ENCODE results near the gene EML1.
"Not testable (repeated sequence)": the region's sequence is repeated elsewhere in the genome, so short reads cannot be mapped to it uniquely, and the experiment has no call there.

The EML1 gene

GRCh38 chr14:99938376-99938775, 145.2 kb downstream of the EML1 start:
- DNase-seq (ENCODE audit: low spot score) = no peak

GRCh38 chr14:99938896-99939295, 145.7 kb downstream of the EML1 start:
- no peak for DNase-seq (ENCODE audit: low spot score)

DNA sequence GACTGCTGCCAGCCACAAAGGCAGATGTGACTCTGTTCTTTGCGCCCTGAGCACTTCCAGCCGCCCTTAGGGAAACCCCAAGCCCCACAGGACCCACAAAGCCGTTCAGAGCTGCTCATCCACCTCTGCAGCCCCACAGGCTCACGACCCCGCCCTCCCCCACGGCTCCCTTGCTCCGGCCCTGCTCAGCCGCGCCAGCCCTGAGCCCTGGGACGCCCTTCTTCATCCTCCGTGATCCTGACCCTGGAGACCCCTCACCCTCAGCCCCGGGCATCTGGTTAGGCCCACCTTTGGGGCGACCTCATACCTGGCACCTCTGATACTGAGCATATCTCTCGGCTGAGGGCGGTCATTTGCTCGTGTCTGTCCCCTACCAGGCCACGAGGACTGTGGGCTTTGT, 146.2 kb downstream of the EML1 start:
- no peak for DNase-seq (ENCODE audit: low spot score)

- no peak for DNase-seq (ENCODE audit: low spot score)
Measured at GRCh38 chr14:99940064-99940463, 146.9 kb downstream of the EML1 start.

- DNase-seq (ENCODE audit: low spot score) = no peak
Measured at GRCh38 chr14:99941211-99941610, 148.0 kb downstream of the EML1 start.

- no peak for DNase-seq (ENCODE audit: low spot score)
Measured at GRCh38 chr14:99943620-99944019, 150.4 kb downstream of the EML1 start.

DNA sequence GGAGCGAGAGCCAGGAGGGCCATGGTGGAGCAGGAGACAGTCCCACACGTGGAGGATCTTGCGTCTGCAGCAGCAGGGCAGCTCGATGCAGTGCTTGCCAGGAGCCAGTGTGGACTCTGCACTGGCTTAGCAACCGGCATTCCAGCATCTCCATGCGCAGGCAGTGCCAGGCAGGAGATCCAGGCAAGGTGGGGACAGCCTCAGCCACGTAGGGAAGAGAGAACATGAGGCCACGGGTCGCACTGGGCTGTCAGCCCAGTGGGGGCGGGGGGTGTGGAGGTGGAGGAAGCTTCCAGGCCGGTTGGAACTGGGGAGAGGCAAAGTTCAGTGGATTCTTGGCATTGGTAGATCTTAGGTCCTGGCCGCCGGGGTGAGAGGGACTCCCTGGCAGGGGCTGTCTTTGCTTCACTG, 151.0 kb downstream of the EML1 start:
- no peak for DNase-seq (ENCODE audit: low spot score)

GRCh38 chr14:99945732-99946651, 152.8 kb downstream of the EML1 start:
- DNase-seq (ENCODE audit: low spot score) = no peak

DNA sequence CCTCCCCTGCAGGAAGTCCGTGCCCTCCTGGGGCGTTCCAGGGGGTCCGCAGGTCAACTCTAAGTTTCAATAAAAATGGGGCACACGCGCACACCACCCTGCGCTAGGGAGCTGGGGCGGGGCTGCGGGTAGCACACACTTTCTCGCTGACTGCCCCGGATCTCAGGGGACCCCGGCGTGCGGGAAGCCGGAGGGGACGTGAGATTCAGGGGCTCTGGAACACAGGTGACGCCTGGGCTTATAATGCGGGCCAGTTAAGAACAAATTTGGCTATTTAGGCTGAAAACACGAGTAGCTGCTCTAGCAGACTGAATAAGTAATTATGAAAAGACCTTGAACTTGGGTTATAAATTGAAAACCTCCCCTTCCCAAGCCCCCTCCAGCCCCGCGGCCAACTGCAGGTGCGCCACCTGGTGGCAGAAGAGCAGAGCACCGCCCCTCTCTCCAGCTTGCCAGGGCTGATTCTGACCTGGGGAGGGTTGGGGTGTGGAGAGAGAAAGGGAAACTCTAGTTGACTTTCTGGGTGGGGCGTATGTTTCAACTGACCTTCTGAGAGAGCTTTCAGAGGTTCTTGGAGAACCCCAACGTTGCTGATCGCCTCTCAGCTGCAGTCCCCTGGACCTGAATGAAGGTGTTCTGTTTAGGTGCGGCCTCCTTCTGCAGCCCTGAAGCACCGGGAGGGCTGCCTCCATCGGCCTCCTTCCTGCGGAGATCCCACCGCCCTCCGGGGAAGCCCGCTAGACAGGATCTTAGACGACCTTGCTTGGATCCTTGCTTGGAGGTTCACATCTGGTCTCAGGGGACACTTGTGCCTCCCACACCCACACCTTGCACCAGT, 153.7 kb downstream of the EML1 start:
- DNase-seq (ENCODE audit: low spot score) = peak; percentile 32

DNA sequence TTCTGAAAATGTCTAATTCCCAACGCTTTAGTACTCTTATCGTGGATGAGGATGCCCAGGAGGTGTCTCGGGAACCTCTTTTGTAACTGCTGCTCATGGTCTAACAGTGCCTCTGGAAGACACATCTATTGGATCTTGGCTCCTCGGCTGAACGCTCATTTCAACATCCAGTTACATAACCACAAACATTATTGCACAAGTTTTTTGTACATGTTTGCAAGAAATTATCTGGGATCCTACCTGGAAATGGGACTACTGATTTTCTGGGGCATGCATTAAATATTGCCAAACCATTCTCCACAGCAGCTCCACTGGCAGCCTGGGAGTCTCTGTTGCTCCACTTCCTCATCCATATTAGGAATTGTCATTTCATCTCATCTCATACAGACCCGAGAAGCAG, 154.5 kb downstream of the EML1 start:
- DNase-seq (ENCODE audit: low spot score) = no peak

DNA sequence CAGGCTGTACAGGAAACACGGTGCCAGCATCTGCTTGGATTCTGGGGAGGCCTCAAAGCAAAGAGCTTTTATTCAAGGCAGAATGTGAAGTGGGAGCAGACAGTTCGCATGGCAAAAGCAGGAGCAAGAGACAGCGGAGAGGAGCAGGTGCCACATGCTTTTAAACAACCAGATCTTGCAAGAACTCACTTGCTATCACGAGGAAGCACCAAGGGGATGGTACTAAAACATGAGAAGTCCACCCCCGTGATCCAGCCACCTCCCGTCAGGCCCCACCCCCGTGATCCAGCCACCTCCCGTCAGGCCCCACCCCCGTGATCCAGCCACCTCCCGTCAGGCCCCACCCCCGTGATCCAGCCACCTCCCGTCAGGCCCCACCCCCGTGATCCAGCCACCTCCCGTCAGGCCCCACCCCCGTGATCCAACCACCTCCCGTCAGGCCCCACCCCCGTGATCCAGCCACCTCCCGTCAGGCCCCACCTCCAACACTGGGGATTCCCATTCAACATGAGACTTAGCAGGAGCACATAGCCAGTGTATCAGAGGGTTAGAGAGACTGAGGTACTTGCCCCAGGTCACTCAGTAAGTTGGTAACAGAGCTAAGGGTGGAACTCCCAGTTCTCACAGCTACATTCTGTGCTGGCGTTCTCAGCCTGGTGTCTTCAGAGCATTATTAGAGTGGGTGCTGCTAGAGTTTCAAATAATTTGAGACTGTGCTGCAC, 156.0 kb downstream of the EML1 start:
- DNase-seq (ENCODE audit: low spot score) = not testable (repeated sequence)

- DNase-seq (ENCODE audit: low spot score) = no peak
Measured at GRCh38 chr14:99950181-99950580, 157.0 kb downstream of the EML1 start.

DNA sequence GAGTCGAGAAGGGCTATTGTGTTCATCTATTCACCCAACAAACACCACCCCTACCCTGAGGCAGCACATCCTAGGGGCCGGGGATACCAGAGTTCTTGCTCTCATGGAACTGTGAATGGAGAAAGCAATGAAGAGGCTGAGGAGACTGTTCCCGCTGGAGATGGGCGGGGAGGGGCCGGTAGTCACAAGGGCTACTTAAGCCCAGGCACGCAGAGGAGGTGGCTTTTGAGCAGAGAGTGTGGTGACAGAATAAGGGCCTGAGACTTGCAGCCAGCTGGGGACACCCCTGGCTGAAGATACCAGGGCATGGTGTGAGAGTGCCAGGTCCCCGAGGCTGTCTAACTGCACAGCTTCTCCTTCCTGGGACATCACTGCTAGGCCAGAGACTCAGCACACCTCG, 157.9 kb downstream of the EML1 start:
- no peak for DNase-seq (ENCODE audit: low spot score)

GRCh38 chr14:99952039-99952438, 158.8 kb downstream of the EML1 start:
- DNase-seq (ENCODE audit: low spot score) = no peak

DNA sequence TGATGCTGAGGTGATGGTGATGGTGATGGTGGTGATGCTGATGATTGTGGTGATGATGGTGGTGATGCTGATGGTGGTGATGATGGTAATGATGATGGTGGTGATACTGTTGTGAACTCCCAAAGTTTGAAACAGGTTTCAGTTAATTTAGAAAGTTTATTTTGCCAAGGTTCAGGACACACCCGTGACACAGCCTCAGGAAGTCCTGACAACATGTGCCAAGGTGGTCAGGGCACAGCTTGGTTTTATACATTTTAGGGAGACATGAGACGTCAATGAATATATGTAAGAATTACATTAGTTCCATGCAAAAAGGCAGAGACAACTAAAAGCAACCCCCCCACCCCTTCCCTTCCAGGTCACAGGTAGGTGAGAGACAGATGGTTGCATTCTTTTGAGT, 159.2 kb downstream of the EML1 start:
- DNase-seq (ENCODE audit: low spot score) = no peak

DNA sequence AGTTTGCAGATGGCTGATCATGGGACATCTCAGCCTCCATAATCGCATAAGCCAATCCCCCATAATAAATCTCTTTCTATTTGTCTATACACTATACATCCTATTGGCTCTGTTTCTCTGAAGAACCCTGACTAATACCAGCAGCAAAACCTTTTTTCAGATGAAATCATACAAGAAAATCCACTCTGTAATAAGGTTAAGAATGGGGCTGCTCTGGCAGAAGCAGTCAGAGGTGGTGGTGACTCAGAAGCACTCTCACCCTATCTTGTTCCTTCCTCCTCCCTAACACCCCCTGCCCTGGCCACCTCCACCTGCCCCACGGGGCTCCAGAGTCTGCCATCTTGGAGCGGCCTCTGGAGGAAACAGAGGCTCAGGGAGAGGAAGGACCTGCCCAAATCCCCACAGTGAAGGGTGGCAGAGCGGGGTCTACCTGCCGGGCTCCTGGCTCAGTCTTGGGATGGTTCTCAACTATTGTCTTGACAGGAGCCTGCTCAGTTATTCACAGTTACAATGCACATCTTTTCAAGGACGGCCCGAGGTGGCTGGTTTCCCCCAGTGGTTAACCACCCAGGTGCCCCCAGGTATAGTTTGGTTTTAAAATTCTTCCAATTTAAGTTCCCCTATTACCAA, 162.7 kb downstream of the EML1 start:
- no peak for DNase-seq (ENCODE audit: low spot score)

GRCh38 chr14:99958380-99958779, 165.2 kb downstream of the EML1 start:
- DNase-seq (ENCODE audit: low spot score) = no peak

GRCh38 chr14:99961826-99962518, 168.8 kb downstream of the EML1 start:
- DNase-seq (ENCODE audit: low spot score) = no peak

DNA sequence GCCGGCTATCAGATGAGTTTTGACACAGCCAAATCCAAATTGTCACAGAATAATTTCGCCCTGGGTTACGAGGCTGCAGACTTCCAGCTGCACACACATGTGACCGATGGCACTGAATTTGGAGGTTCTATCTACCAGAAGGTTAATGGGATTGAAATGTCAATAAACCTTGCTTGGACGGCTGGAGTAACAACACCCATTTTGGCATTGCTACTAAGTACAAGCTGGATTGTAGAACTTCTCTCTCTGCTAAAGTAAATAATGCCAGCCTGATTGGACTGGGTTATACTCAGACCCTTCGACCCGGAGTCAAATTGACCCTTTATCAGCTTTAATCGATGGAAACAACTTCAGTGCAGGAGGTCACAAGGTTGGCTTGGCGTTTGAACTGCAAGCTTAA, 171.8 kb downstream of the EML1 start:
- no peak for DNase-seq (ENCODE audit: low spot score)

DNA sequence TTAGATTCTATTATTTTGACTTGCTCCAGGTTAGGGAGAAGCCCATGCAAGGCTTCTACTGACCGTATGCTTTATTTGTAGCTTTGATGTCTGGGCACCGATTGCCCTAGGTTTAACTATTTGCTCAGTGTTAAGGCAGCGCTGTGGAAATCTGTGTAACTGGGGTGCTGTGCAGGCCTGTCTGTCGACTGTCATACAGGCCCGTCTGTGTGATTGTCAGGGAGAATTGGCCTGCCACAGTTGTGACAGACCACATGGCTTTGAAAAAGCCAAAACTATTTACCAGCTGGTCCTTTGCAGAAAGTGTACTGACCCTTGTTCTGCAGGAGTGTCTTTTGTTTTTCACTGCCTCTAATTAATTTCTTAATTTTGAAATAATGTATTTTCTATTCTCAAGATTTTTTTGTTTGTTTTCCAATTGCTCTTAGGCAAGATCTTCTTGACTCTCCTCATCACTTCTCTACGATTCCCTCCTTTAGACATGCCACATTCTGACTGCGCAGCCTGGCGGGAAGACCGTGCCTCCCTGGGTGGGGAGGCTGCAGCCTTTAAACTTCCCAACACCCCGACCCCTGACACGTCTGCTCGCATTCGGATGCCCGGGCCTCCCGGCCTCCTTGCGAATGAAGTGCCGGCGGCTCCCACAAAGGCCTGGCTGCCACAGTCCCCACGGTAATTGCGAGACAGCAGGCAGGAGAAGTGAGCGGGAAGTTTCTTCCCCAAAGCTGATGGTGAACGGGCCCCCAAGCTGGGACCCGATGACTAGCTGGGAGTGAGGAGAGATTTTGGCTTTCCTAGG, 173.0 kb downstream of the EML1 start:
- DNase-seq (ENCODE audit: low spot score) = no peak

GRCh38 chr14:99966912-99967311, 173.7 kb downstream of the EML1 start:
- DNase-seq (ENCODE audit: low spot score) = no peak
